GM18870 (cell line): ENCODE results near the gene PPP1CC.
"Not testable (repeated sequence)": the region's sequence is repeated elsewhere in the genome, so short reads cannot be mapped to it uniquely, and the experiment has no call there.

Experiments
- ATAC-seq: cut with Tn5 transposase; IDR thresholded peaks from one replicate; pipeline ENCODE4 v1.9.1; 2021; ENCODE audit warnings: moderate library complexity; ENCODE audit not compliant: unreplicated experiment

PPP1CC gene

GRCh38 chr12:110742718-110743570, at the start of gene PPP1CC:
Gene PPP1CC, minus strand, starts transcription at chr12:110742891. Its CDS starts 184 bp downstream, at chr12:110742707.
- ATAC-seq: peak; percentile 51

GRCh38 chr12:110791589-110791988, 48.9 kb upstream of the PPP1CC start:
- ATAC-seq: no peak

- no peak for ATAC-seq
Observed at GRCh38 chr12:110790301-110790700, 47.6 kb upstream of the PPP1CC start.

- no peak for ATAC-seq
Observed at GRCh38 chr12:110786012-110786411, 43.3 kb upstream of the PPP1CC start.

- no peak for ATAC-seq
Observed at GRCh38 chr12:110785240-110785639, 42.5 kb upstream of the PPP1CC start.

GRCh38 chr12:110782922-110783321, 40.2 kb upstream of the PPP1CC start:
- ATAC-seq: no peak

GRCh38 chr12:110782094-110782493, 39.4 kb upstream of the PPP1CC start:
- ATAC-seq: no peak

- no peak for ATAC-seq
Observed at GRCh38 chr12:110780448-110780847, 37.8 kb upstream of the PPP1CC start.

- no peak for ATAC-seq
Observed at GRCh38 chr12:110778833-110779577, 36.3 kb upstream of the PPP1CC start.

GRCh38 chr12:110776410-110776809, 33.7 kb upstream of the PPP1CC start:
- ATAC-seq: peak; percentile 95

GRCh38 chr12:110775997-110776396, 33.3 kb upstream of the PPP1CC start:
- ATAC-seq: no peak

GRCh38 chr12:110774824-110775223, 32.1 kb upstream of the PPP1CC start:
- ATAC-seq: no peak

GRCh38 chr12:110768960-110769359, 26.3 kb upstream of the PPP1CC start:
- ATAC-seq: no peak

GRCh38 chr12:110767863-110768262, 25.2 kb upstream of the PPP1CC start:
- ATAC-seq: no peak

GRCh38 chr12:110766311-110767154, 23.8 kb upstream of the PPP1CC start:
- no peak for ATAC-seq

- ATAC-seq: not testable (repeated sequence)
Observed at GRCh38 chr12:110765572-110765971, 22.9 kb upstream of the PPP1CC start.

- no peak for ATAC-seq
Observed at GRCh38 chr12:110765111-110765510, 22.4 kb upstream of the PPP1CC start.

GRCh38 chr12:110763583-110763982, 20.9 kb upstream of the PPP1CC start:
- ATAC-seq: no peak

- ATAC-seq: no peak
Observed at GRCh38 chr12:110762891-110763290, 20.2 kb upstream of the PPP1CC start.

- no peak for ATAC-seq
Observed at GRCh38 chr12:110760204-110760609, 17.5 kb upstream of the PPP1CC start.

- ATAC-seq: no peak
Observed at GRCh38 chr12:110758922-110759321, 16.2 kb upstream of the PPP1CC start.
